Neutrophil (primary cell): ENCODE results near the gene ZMYM2.

Experiments
- H3K27ac ChIP-seq: fragments of 200-600 bp; sonication (generic); 2 replicates; pipeline ENCODE4 v1.5.1; 2016; ENCODE audit warnings: mild to moderate bottlenecking, moderate library complexity
- H3K27me3 ChIP-seq: fragments of 200-600 bp; sonication (generic); 2 replicates; pipeline ENCODE4 v1.6.0; 2016; ENCODE audit warnings: mild to moderate bottlenecking
- H3K36me3 ChIP-seq: fragments of 200-600 bp; sonication (generic); 2 replicates; pipeline ENCODE4 v1.5.1; 2017
- H3K4me1 ChIP-seq, 2 experiments: fragments of 200-600 bp in 1 of 2; sonication (generic) in 1 of 2; 1 replicate in 1 of 2; 2 replicates in 1 of 2; pipeline versions ENCODE4 v1.5.1 to v1.6.1; 2013 to 2016; ENCODE audit warnings: low read depth in 1 of 2, low read length in 1 of 2, mild to moderate bottlenecking in 1 of 2, moderate library complexity in 1 of 2; ENCODE audit not compliant: control insufficient read depth in 1 of 2, insufficient read depth in 1 of 2
- H3K4me3 ChIP-seq, 2 experiments: fragments of 200-600 bp in 1 of 2; sonication (generic) in 1 of 2; 1 replicate in 1 of 2; 2 replicates in 1 of 2; pipeline ENCODE4 v1.5.1; 2013 to 2016; ENCODE audit warnings: low read depth in 1 of 2, low read length in 1 of 2, mild to moderate bottlenecking in 1 of 2, moderate library complexity in 1 of 2
- H3K9me3 ChIP-seq: fragments of 200-600 bp; sonication (generic); 2 replicates; pipeline ENCODE4 v1.5.1; 2016
- TF ChIP-seq, protein P1 (sequence below): fragments of 200-600 bp; sonication (generic); IDR thresholded peaks from 2 replicates; pipeline ENCODE4 v1.5.1; 2016; ENCODE audit warnings: antibody characterized with exemption

ZMYM2 gene

DNA sequence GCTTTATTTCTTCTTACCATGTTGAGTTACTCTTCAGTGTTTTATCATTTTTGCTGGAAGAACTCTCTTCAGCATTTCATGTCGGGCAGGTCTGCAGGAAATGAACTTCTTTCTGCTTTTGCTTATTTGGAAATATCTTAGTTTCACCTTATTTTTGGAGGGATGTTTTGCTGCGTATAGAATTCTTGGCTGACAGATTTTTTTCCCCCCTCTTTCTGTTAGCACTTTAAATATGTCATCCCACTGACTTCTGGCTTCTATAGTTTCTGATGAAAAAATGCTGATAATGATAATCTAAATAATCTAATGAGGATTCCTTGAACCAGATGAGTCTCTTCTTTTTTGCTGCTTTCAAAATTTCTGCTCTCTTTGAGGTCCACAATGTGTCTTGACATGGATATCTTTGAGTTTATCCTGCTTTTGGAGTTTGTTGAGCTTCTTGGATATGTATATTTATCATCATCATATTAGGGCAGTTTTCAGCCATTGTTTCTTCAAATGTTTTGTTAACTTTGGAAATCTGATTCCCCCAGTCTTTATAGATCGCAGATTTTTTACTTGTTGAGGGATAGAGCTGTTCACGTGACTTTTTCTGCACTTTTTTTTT is 20.4 kb downstream of the ZMYM2 start:
- TF ChIP-seq, protein P1, sequence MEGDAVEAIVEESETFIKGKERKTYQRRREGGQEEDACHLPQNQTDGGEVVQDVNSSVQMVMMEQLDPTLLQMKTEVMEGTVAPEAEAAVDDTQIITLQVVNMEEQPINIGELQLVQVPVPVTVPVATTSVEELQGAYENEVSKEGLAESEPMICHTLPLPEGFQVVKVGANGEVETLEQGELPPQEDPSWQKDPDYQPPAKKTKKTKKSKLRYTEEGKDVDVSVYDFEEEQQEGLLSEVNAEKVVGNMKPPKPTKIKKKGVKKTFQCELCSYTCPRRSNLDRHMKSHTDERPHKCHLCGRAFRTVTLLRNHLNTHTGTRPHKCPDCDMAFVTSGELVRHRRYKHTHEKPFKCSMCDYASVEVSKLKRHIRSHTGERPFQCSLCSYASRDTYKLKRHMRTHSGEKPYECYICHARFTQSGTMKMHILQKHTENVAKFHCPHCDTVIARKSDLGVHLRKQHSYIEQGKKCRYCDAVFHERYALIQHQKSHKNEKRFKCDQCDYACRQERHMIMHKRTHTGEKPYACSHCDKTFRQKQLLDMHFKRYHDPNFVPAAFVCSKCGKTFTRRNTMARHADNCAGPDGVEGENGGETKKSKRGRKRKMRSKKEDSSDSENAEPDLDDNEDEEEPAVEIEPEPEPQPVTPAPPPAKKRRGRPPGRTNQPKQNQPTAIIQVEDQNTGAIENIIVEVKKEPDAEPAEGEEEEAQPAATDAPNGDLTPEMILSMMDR, result no peak
- Histone ChIP-seq H3K4me3 (no peak overlapping the region), H3K27me3 (no peaks in the 10 kb centered on the region), H3K36me3 (peaks cover 7% of the 10 kb centered on the region), H3K27ac (no peak overlapping the region), H3K4me1 (peaks cover 13 to 14% of the 10 kb centered on the region in 2 experiments), H3K9me3 (no peaks in the 10 kb centered on the region)

DNA sequence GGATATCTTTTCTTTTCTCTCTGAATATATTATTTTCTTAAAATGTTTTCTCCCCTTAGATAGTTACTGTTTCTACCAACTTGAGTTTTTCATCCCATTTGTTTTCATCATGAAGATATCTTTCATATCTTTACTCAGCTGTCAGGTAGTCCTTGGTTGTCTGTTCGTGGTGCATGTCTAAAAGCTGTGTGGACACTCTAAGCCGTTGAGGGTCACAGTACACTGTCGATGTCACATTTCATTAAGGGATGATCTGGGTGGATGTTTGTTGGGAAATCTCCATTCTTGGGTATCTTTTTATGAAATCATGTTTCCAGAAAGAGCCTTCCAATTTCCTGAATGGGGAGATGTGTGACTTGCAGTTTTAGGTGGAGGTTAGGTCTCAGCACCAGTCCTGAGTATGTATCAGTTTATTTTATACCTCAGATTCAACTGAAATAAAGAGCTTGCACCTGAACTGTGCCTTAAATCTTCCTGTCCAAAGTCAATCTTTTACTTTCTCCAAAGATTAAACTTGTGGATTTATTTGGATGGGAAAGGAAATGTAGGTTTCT is 23.2 kb downstream of the ZMYM2 start:
- Histone ChIP-seq H3K36me3 (peaks cover 4% of the 10 kb centered on the region), H3K9me3 (no peaks in the 10 kb centered on the region), H3K27ac (peak overlapping the region; percentile 11), H3K4me1 (peaks cover 13 to 14% of the 10 kb centered on the region in 2 experiments), H3K4me3 (no peak overlapping the region), H3K27me3 (no peaks in the 10 kb centered on the region)
- TF ChIP-seq, protein P1, result no peak

DNA sequence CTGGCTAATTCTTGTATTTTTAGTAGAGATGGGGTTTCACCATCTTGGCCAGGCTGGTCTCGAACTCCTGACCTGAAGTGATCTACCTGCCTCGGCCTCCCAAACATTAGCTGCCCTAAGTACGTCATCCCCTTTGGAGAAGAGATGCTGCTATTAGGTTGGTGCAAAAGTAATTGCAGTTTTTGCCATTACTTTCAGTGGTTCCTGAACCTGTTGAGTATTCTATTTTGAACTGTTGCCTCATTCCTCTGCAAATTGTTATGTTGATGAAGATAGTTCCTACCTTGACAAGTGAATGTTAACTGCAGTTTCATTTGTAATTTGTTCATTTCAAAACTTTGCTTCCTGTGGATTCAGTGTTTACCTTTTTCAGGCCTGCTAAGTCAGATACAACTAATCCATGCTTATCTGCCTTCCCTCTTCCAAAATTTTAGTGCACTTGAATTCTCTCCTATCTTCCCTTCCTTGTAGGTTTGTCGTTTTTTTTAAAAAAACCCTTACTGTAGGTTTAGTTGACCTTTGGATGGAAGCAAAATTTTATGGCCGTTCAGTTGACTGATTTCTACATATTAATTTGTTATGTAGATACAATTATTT is 24.0 kb downstream of the ZMYM2 start:
- Histone ChIP-seq H3K27ac (peak overlapping the region; percentile 14), H3K9me3 (no peaks in the 10 kb centered on the region), H3K4me3 (no peak overlapping the region), H3K4me1 (peaks cover 13 to 14% of the 10 kb centered on the region in 2 experiments), H3K27me3 (no peaks in the 10 kb centered on the region), H3K36me3 (peaks cover 8% of the 10 kb centered on the region)
- TF ChIP-seq, protein P1, result no peak

DNA sequence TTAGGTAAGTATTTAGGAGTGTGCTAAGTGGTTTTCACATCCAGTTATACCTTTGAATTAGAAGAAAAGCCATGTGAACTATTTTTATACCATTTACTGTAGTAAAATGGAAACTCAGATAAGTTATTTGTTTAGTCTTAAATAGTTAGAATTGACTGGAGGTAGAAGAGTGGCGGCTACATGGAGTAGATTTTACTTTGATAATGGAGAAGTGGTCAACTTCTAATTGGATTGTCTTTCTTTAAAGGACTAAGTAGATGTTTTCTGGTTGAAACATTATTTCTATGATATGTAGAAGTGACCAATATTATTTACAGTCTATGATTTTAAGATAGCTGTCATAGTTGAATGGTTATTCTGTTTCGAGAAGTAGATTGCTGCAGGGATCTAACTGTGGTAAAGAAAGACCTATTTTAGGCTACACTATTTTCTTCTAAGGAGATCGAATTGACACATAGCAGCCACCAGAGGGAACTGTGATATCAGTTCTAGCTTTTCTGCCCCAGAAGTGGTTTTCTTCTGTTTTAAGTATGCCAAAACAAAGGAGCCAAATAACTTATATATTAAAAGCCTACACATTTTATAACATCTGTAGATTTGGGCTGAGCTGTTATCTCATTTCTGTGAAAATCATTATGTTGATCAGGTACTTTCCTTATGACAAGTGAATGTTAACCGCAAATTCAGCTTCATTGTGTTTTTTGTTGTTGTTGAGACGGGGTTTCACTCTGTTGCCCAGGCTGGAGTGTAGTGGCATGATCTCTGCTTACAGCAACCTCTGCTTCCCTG is 26.1 kb downstream of the ZMYM2 start:
- Histone ChIP-seq H3K4me3 (no peak overlapping the region), H3K27me3 (no peaks in the 10 kb centered on the region), H3K9me3 (no peaks in the 10 kb centered on the region), H3K27ac (no peak overlapping the region), H3K36me3 (peaks cover 6% of the 10 kb centered on the region), H3K4me1 (peaks cover 13 to 14% of the 10 kb centered on the region in 2 experiments)
- TF ChIP-seq, protein P1, result no peak

DNA sequence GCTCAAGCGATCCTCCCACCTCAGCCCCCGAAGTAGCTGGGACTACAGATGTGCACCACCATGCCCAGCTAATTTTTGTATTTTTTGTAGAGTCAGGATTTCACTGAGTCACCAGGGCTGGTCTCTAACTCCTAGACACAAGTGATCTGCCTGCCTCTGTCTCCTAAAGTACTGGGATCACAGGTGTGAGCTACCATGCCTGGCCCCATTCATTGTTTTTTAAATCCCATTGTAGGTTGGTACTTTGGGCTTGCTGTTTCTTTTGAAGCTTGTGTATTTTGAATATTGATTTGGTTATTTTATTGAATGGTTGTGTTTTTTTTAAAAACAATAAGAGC is 26.7 kb downstream of the ZMYM2 start:
- H3K36me3 ChIP-seq, result peaks cover 5% of the 10 kb centered on the region
- no peak overlapping the region for H3K27ac ChIP-seq

More for the DNA sequence above, 26.7 kb downstream of the ZMYM2 start:
- H3K27me3 ChIP-seq, result no peaks in the 10 kb centered on the region
- TF ChIP-seq, protein P1, result no peak
- H3K4me3 ChIP-seq, result no peak overlapping the region
- H3K9me3 ChIP-seq, result no peaks in the 10 kb centered on the region
- H3K4me1 ChIP-seq, result peaks cover 13 to 14% of the 10 kb centered on the region in 2 experiments
